HG03095 (cell line): Measurements from ENCODE around the gene KIF26A.

Source experiments
- ATAC-seq: cut with Tn5 transposase; IDR thresholded peaks from one replicate; pipeline ENCODE4 v1.9.1; 2021; ENCODE audit warnings: moderate library complexity; ENCODE audit not compliant: unreplicated experiment

KIF26A gene

GRCh38 chr14:104175041-104175440, 36.7 kb downstream of the KIF26A start:
- ATAC-seq = no peak

GRCh38 chr14:104175811-104176210, 37.4 kb downstream of the KIF26A start:
- ATAC-seq = no peak

GRCh38 chr14:104176611-104177010, 38.2 kb downstream of the KIF26A start:
- ATAC-seq = no peak

GRCh38 chr14:104177411-104177810, 39.0 kb downstream of the KIF26A start:
- no peak for ATAC-seq

- ATAC-seq = no peak
These were observed 39.9 kb downstream of the KIF26A start for GRCh38 chr14:104178279-104178678.

GRCh38 chr14:104179126-104179525, 40.7 kb downstream of the KIF26A start:
- ATAC-seq = no peak

GRCh38 chr14:104179564-104180129, 41.3 kb downstream of the KIF26A start:
- no peak for ATAC-seq

GRCh38 chr14:104180561-104181165, 42.3 kb downstream of the KIF26A start:
- ATAC-seq = no peak

- ATAC-seq = no peak
These were observed 43.6 kb downstream of the KIF26A start for GRCh38 chr14:104181761-104182530.

GRCh38 chr14:104182857-104183425, 44.6 kb downstream of the KIF26A start:
- ATAC-seq = no peak

GRCh38 chr14:104183796-104184195, 45.4 kb downstream of the KIF26A start:
- no peak for ATAC-seq

GRCh38 chr14:104184506-104184905, 46.1 kb downstream of the KIF26A start:
- ATAC-seq = no peak

GRCh38 chr14:104184911-104185499, 46.6 kb downstream of the KIF26A start:
- no peak for ATAC-seq

- ATAC-seq = no peak
These were observed 47.6 kb downstream of the KIF26A start for GRCh38 chr14:104185916-104186495.

GRCh38 chr14:104186575-104186974, 48.2 kb downstream of the KIF26A start:
- ATAC-seq = no peak

- no peak for ATAC-seq
These were observed 48.9 kb downstream of the KIF26A start for GRCh38 chr14:104187121-104187889.

- no peak for ATAC-seq
These were observed 49.7 kb downstream of the KIF26A start for GRCh38 chr14:104187931-104188726.

GRCh38 chr14:104188727-104189400, 50.5 kb downstream of the KIF26A start:
- no peak for ATAC-seq
